HG03066 (cell line): ENCODE measurements around the gene GPR78.

Experiments used
- ATAC-seq: cut with Tn5 transposase; IDR thresholded peaks from one replicate; pipeline ENCODE4 v1.9.1; 2021; ENCODE audit warnings: low read depth; ENCODE audit not compliant: unreplicated experiment

The GPR78 gene

GRCh38 chr4:8580321-8581093, at the start of gene GPR78:
GPR78 (plus strand) TSS chr4:8580392; CDS start chr4:8580983, 591 bp downstream.
- no peak for ATAC-seq

- no peak for ATAC-seq
Measured at GRCh38 chr4:8532245-8532781, 47.9 kb upstream of the GPR78 start.

- no peak for ATAC-seq
Measured at GRCh38 chr4:8533274-8533865, 46.8 kb upstream of the GPR78 start.

- ATAC-seq = peak; percentile 65
Measured at GRCh38 chr4:8534129-8534528, 46.1 kb upstream of the GPR78 start.

- ATAC-seq = no peak
Measured at GRCh38 chr4:8534611-8535010, 45.6 kb upstream of the GPR78 start.

- no peak for ATAC-seq
Measured at GRCh38 chr4:8536467-8536866, 43.7 kb upstream of the GPR78 start.

- ATAC-seq = no peak
Measured at GRCh38 chr4:8537041-8537461, 43.1 kb upstream of the GPR78 start.

- no peak for ATAC-seq
Measured at GRCh38 chr4:8538076-8538702, 42.0 kb upstream of the GPR78 start.

- no peak for ATAC-seq
Measured at GRCh38 chr4:8538703-8539567, 41.3 kb upstream of the GPR78 start.

- no peak for ATAC-seq
Measured at GRCh38 chr4:8539661-8540060, 40.5 kb upstream of the GPR78 start.

GRCh38 chr4:8540072-8540471, 40.1 kb upstream of the GPR78 start:
- no peak for ATAC-seq

- ATAC-seq = no peak
Measured at GRCh38 chr4:8540586-8540985, 39.6 kb upstream of the GPR78 start.

GRCh38 chr4:8540991-8541390, 39.2 kb upstream of the GPR78 start:
- ATAC-seq = no peak

- ATAC-seq = no peak
Measured at GRCh38 chr4:8541981-8542715, 38.0 kb upstream of the GPR78 start.

GRCh38 chr4:8542776-8543525, 37.2 kb upstream of the GPR78 start:
- ATAC-seq = no peak

GRCh38 chr4:8543623-8544022, 36.6 kb upstream of the GPR78 start:
- ATAC-seq = no peak

- no peak for ATAC-seq
Measured at GRCh38 chr4:8544282-8544681, 35.9 kb upstream of the GPR78 start.

GRCh38 chr4:8544741-8545438, 35.3 kb upstream of the GPR78 start:
- no peak for ATAC-seq

GRCh38 chr4:8545439-8545765, 34.8 kb upstream of the GPR78 start:
- ATAC-seq = no peak
